ENCODE data around the gene ZNF736. TPM values are rescaled to one million over a fixed set of nuclear protein-coding genes. Genes with fewer than 3 reads are reported as not detected.
A peak's percentile ranks its signal among the peaks of the same experiment; 100 is the strongest.

ZNF736 gene
- total and polyA plus RNA-seq, 2 experiments from 2014 or later: 2.6 to 14.2 TPM

- peaks cover 28% of the 10 kb centered on the region for H3K36me3 Mint-ChIP-seq (ENCODE audit: low read depth)
- Histone ChIP-seq H3F3A (replicated peaks; ENCODE audit: low read depth) (no peaks in the 10 kb centered on the region), H3K36me3 (ENCODE audit: insufficient read depth) (no peaks in the 10 kb centered on the region), H3K4me1 (ENCODE audit: insufficient read depth) (no peaks in the 10 kb centered on the region), H3K27ac (ENCODE audit: low read depth) (no peak overlapping the region), H3K79me2 (replicated peaks; ENCODE audit: insufficient read depth) (no peaks in the 10 kb centered on the region), H4K20me1 (replicated peaks; ENCODE audit: insufficient read depth) (no peaks in the 10 kb centered on the region), H3K9me2 (ENCODE audit: insufficient read depth) (no peaks in the 10 kb centered on the region), H3K27me3 (ENCODE audit: insufficient read depth) (no peaks in the 10 kb centered on the region), H3K4me3 (no peak overlapping the region), H2AFZ (no peak overlapping the region), H3K4me2 (no peak overlapping the region)
- DNase-seq (ENCODE audit: low spot score) (no peak), ATAC-seq (no peak)
- no peak overlapping the region for H3K27ac Mint-ChIP-seq
- no peak overlapping the region for H3K4me3 Mint-ChIP-seq
- peaks cover 93% of the 10 kb centered on the region for H3K9me3 Mint-ChIP-seq
- no peaks in the 10 kb centered on the region for H3K4me1 Mint-ChIP-seq
- TF ChIP-seq STAT1 (IDR thresholded peaks at IDR 0.05; ENCODE audit: unreplicated experiment) (no peak), ZNF331 (CRISPR knock-in tag; IDR thresholded peaks at IDR 0.05; ENCODE audit: low read depth) (no peak), CTCF (conservative IDR thresholded peaks at IDR 0.05; ENCODE audit: low read depth in 2 of 2) (no peak)
- peaks cover 10% of the 10 kb centered on the region for H3K27me3 Mint-ChIP-seq (ENCODE audit: insufficient read depth, low read depth, poor library complexity)
Measured at GRCh38 chr7:64300641-64301405, 12.9 kb upstream of the ZNF736 start.

GRCh38 chr7:64307254-64308015, 6.3 kb upstream of the ZNF736 start:
- H3K9me3 Mint-ChIP-seq: peaks cover 86% of the 10 kb centered on the region
- DNase-seq (ENCODE audit: low spot score): peak; percentile 90
- TF ChIP-seq STAT1 (IDR thresholded peaks at IDR 0.05; ENCODE audit: unreplicated experiment) (no peak), CREB1 (CRISPR knock-in tag; IDR thresholded peaks at IDR 0.05; ENCODE audit: low read depth) (peak; percentile 59), JUNB (IDR thresholded peaks at IDR 0.05; ENCODE audit: unreplicated experiment) (no peak), REST (IDR thresholded peaks at IDR 0.05; ENCODE audit: unreplicated experiment) (no peak), ZNF462 (CRISPR knock-in tag; IDR thresholded peaks at IDR 0.05) (no peak)

More at GRCh38 chr7:64307254-64308015, 6.3 kb upstream of the ZNF736 start:
- peak overlapping the region; percentile 60 for H3K4me3 ChIP-seq
- H3K36me3 Mint-ChIP-seq (ENCODE audit: low read depth): peaks cover 20% of the 10 kb centered on the region
- H3K9me2 ChIP-seq (ENCODE audit: insufficient read depth): no peaks in the 10 kb centered on the region
- H3K27ac ChIP-seq (ENCODE audit: low read depth): no peak overlapping the region
- H3K27me3 ChIP-seq (ENCODE audit: insufficient read depth): no peaks in the 10 kb centered on the region
- H2AFZ ChIP-seq: no peak overlapping the region
- H3K4me1 ChIP-seq (ENCODE audit: insufficient read depth): no peaks in the 10 kb centered on the region
- peak overlapping the region; percentile 79 for H3K4me2 ChIP-seq
- ATAC-seq: peak; percentile 97
- H3F3A ChIP-seq (replicated peaks; ENCODE audit: low read depth): no peaks in the 10 kb centered on the region
- peak overlapping the region; percentile 94 for H3K27ac Mint-ChIP-seq
- peaks cover 9% of the 10 kb centered on the region for H3K27me3 Mint-ChIP-seq (ENCODE audit: insufficient read depth, low read depth, poor library complexity)
- peak overlapping the region; percentile 81 for H3K4me3 Mint-ChIP-seq
- no peaks in the 10 kb centered on the region for H4K20me1 ChIP-seq (replicated peaks; ENCODE audit: insufficient read depth)
- no peaks in the 10 kb centered on the region for H3K79me2 ChIP-seq (replicated peaks; ENCODE audit: insufficient read depth)
- H3K4me1 Mint-ChIP-seq: no peaks in the 10 kb centered on the region
- no peaks in the 10 kb centered on the region for H3K36me3 ChIP-seq (ENCODE audit: insufficient read depth)

Measured in GM23338 (cell line).